ENCODE measurements around the gene ZDHHC1.
"Not testable (repeated sequence)": the region's sequence is repeated elsewhere in the genome, so short reads cannot be mapped to it uniquely, and the experiment has no call there.

Gene ZDHHC1

GRCh38 chr16:67432506-67432890, 16.2 kb upstream of the ZDHHC1 start:
- in situ Hi-C loops (cut with MboI; ENCODE audit: low sequenced_read_pairs), result no loop called here

- in situ Hi-C loops (cut with MboI; ENCODE audit: low sequenced_read_pairs), result no loop called here
These were observed 15.7 kb upstream of the ZDHHC1 start for GRCh38 chr16:67431775-67432505.

GRCh38 chr16:67430977-67431774, 14.9 kb upstream of the ZDHHC1 start, which contains the start of gene HSD11B2:
HSD11B2 (plus strand) TSS chr16:67431121; CDS start chr16:67431249, 128 bp downstream.
- in situ Hi-C loops (cut with MboI; ENCODE audit: low sequenced_read_pairs), result no loop called here

- in situ Hi-C loops (cut with MboI; ENCODE audit: low sequenced_read_pairs), result no loop called here
These were observed 14.3 kb upstream of the ZDHHC1 start for GRCh38 chr16:67430504-67430976.

GRCh38 chr16:67429799-67430503, 13.7 kb upstream of the ZDHHC1 start:
- in situ Hi-C loops (cut with MboI; ENCODE audit: low sequenced_read_pairs), result no loop called here

- in situ Hi-C loops (cut with MboI; ENCODE audit: low sequenced_read_pairs), result no loop called here
These were observed 12.9 kb upstream of the ZDHHC1 start for GRCh38 chr16:67429053-67429798.

- in situ Hi-C loops (cut with MboI; ENCODE audit: low sequenced_read_pairs), result no loop called here
These were observed 12.0 kb upstream of the ZDHHC1 start for GRCh38 chr16:67428146-67428731.

- in situ Hi-C loops (cut with MboI; ENCODE audit: low sequenced_read_pairs), result no loop called here
These were observed 10.7 kb upstream of the ZDHHC1 start for GRCh38 chr16:67426950-67427349.

GRCh38 chr16:67426022-67426421, 9.7 kb upstream of the ZDHHC1 start:
- in situ Hi-C loops (cut with MboI; ENCODE audit: low sequenced_read_pairs), result no loop called here

- in situ Hi-C loops (cut with MboI; ENCODE audit: low sequenced_read_pairs), result no loop called here
These were observed 9.3 kb upstream of the ZDHHC1 start for GRCh38 chr16:67425580-67425979.

GRCh38 chr16:67425061-67425460, 8.8 kb upstream of the ZDHHC1 start:
- in situ Hi-C loops (cut with MboI; ENCODE audit: low sequenced_read_pairs), result no loop called here

- in situ Hi-C loops (cut with MboI; ENCODE audit: low sequenced_read_pairs), result no loop called here
These were observed 8.0 kb upstream of the ZDHHC1 start for GRCh38 chr16:67424261-67424615.

- in situ Hi-C loops (cut with MboI; ENCODE audit: low sequenced_read_pairs), result no loop called here
These were observed 7.5 kb upstream of the ZDHHC1 start for GRCh38 chr16:67423611-67424260.

- in situ Hi-C loops (cut with MboI; ENCODE audit: low sequenced_read_pairs), result no loop called here
These were observed 6.7 kb upstream of the ZDHHC1 start for GRCh38 chr16:67423015-67423414.

GRCh38 chr16:67421030-67421429, 4.8 kb upstream of the ZDHHC1 start:
- in situ Hi-C loops (cut with MboI; ENCODE audit: low sequenced_read_pairs), result no loop called here

- in situ Hi-C loops (cut with MboI; ENCODE audit: low sequenced_read_pairs), result no loop called here
These were observed 3.7 kb upstream of the ZDHHC1 start for GRCh38 chr16:67419931-67420330.

GRCh38 chr16:67419502-67419901, 3.2 kb upstream of the ZDHHC1 start:
- in situ Hi-C loops (cut with MboI; ENCODE audit: low sequenced_read_pairs), result no loop called here

- in situ Hi-C loops (cut with MboI; ENCODE audit: low sequenced_read_pairs), result no loop called here
These were observed 1.2 kb upstream of the ZDHHC1 start for GRCh38 chr16:67417333-67418061.

- in situ Hi-C loops (cut with MboI; ENCODE audit: low sequenced_read_pairs), result not testable (repeated sequence)
These were observed 856 bp downstream of the ZDHHC1 start for GRCh38 chr16:67415421-67415820.
